Measurements from ENCODE around the gene IL6R. TPM values are rescaled to one million over a fixed set of nuclear protein-coding genes. Genes with fewer than 3 reads are reported as not detected.

Gene IL6R
- total and polyA plus RNA-seq, 4 experiments from 2014 or later: 54.6 to 106 (median 86.9) TPM

DNA sequence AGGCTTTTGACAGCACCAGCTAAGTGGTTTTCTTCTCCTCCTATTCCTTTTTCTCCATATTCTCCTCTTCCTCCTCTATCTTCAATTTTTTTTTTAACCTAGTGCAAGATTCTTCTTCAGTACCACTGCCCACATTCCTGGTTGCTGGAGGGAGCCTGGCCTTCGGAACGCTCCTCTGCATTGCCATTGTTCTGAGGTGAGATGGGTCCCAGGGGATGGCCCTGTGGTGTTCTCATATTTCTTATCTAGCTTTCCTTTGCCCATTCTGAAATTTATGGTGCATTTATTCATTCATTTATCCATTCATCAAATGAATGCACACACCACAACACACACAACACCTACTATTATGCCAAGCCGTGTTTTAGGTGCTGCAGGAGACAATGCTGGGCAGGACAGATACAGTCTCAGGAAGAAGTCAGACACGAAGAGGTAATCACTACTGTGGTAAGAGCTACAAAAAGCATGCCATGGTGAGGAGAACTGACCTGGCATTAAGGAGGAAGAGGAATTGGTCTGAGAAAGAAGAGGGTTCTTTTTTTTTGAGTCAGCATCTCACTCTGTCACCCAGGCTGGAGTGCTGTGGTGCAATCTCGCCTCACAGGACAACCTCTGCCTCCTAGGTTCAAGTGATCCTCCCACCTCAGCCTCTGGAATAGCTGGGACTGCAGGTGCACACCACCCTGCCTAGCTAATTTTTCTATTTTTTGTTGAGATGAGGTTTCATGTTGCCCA, 49.4 kb downstream of the IL6R start:
- Mint-ChIP-seq H3K36me3 (peaks cover 53 to 67% of the 10 kb centered on the region in 2 donors), H3K4me1 (peaks cover 25 to 47% (median 30%) of the 10 kb centered on the region in 4 donors), H3K9me3 (no peaks in the 10 kb centered on the region), H3K27ac (peak overlapping the region in 5 of 7 donors; percentile 25 to 87 (median 69)), H3K4me3 (no peak overlapping the region), H3K27me3 (no peaks in the 10 kb centered on the region)
- Histone ChIP-seq H3K4me1 (ENCODE audit: insufficient read depth, low read length) (peaks cover 22% of the 10 kb centered on the region), H3K9me3 (ENCODE audit: control insufficient read depth in 1 of 2, low read length in 2 of 2) (no peaks in the 10 kb centered on the region), H3K27me3 (ENCODE audit: insufficient read depth, low read length) (no peaks in the 10 kb centered on the region), H3K4me3 (ENCODE audit: low read length in 2 of 2) (no peak overlapping the region), H3K27ac (ENCODE audit: low read depth, low read length) (no peak overlapping the region), H3K36me3 (ENCODE audit: insufficient read depth, low read length) (peaks cover 50% of the 10 kb centered on the region)
- CTCF ChIA-PET (ENCODE audit: partially characterized antibody): interaction anchor here (1.2 to 1.5 kb wide), 2 partner anchors 13 kb away, joined by 3 to 6 read pairs; no protein-coding TSS in a partner anchor
- POLR2A ChIA-PET (ENCODE audit: partially characterized antibody): interaction anchor here (0.6 to 1.5 kb wide), 6 partner anchors 8 to 556 kb away, joined by 3 to 6 read pairs (median 3); no protein-coding TSS in a partner anchor
- DNase-seq: no peak
- intact Hi-C loops (cut with micrococcal nuclease): no loop called here

DNA sequence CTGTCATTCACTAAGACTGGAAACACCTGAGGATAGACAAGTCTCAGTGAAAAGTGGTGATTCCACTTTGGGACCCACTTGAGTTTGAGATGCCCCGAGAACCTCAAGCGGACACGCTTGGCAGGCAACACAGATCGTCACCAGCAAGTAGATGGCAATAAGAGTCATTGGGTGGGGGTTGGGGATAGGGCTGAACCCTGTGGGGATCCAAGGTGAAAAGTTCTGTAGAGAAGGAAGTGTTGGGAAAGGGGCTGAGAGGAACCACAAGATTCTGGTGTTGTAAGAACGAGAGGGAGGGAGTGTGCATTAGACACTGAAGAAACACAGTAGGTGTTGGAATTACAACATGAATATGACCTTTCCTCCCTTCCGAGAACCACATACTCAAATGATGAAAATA, 51.5 kb downstream of the IL6R start:
- no peak overlapping the region for H3K4me3 Mint-ChIP-seq
- H3K27ac Mint-ChIP-seq: peak overlapping the region in 4 of 7 donors; percentile 37 to 64 (median 58)
- ChIA-PET POLR2A (ENCODE audit: partially characterized antibody) (no interaction called here), CTCF (ENCODE audit: partially characterized antibody) (interaction anchor here (0.7 kb wide), 1 partner anchor 916 kb away, joined by 3 read pairs; no protein-coding TSS in a partner anchor)
- peaks cover 32% of the 10 kb centered on the region for H3K36me3 ChIP-seq (ENCODE audit: insufficient read depth, low read length)
- H3K27me3 Mint-ChIP-seq: no peaks in the 10 kb centered on the region
- peaks cover 43% of the 10 kb centered on the region for H3K4me1 ChIP-seq (ENCODE audit: insufficient read depth, low read length)
- no peaks in the 10 kb centered on the region for H3K9me3 Mint-ChIP-seq
- H3K9me3 ChIP-seq (ENCODE audit: control insufficient read depth in 1 of 2, low read length in 2 of 2): no peaks in the 10 kb centered on the region
- DNase-seq: no peak
- no peaks in the 10 kb centered on the region for H3K27me3 ChIP-seq (ENCODE audit: insufficient read depth, low read length)
- no peak overlapping the region for H3K27ac ChIP-seq (ENCODE audit: low read depth, low read length)
- H3K36me3 Mint-ChIP-seq: peaks cover 53 to 59% of the 10 kb centered on the region in 2 donors
- H3K4me3 ChIP-seq (ENCODE audit: low read length in 2 of 2): no peak overlapping the region
- peaks cover 38 to 62% (median 47%) of the 10 kb centered on the region in 4 donors for H3K4me1 Mint-ChIP-seq
- intact Hi-C loops (cut with micrococcal nuclease): no loop called here

- no peak overlapping the region for H3K27ac ChIP-seq (ENCODE audit: low read depth, low read length)
- no peaks in the 10 kb centered on the region for H3K27me3 Mint-ChIP-seq
- no peaks in the 10 kb centered on the region for H3K27me3 ChIP-seq (ENCODE audit: insufficient read depth, low read length)
- peaks cover 37 to 39% of the 10 kb centered on the region in 2 donors for H3K36me3 Mint-ChIP-seq
- DNase-seq: no peak
- no peaks in the 10 kb centered on the region for H3K9me3 ChIP-seq (ENCODE audit: control insufficient read depth in 1 of 2, low read length in 2 of 2)
- H3K4me3 ChIP-seq (ENCODE audit: low read length in 2 of 2): no peak overlapping the region
- H3K27ac Mint-ChIP-seq: peak overlapping the region in 5 of 7 donors; percentile 13 to 94 (median 92)
- ChIA-PET POLR2A (ENCODE audit: partially characterized antibody) (interaction anchor here (0.5 to 12.7 kb wide), 5 partner anchors 21 to 131 kb away, joined by 3 to 267 read pairs (median 4); partner anchors contain the start of gene IL6R), CTCF (ENCODE audit: partially characterized antibody) (interaction anchor here (0.6 to 1.7 kb wide), 5 partner anchors 14 to 124 kb away, joined by 3 to 8 read pairs (median 3); no protein-coding TSS in a partner anchor)
- peaks cover 16% of the 10 kb centered on the region for H3K36me3 ChIP-seq (ENCODE audit: insufficient read depth, low read length)
- intact Hi-C loops (cut with micrococcal nuclease): no loop called here
- peaks cover 34 to 59% (median 45%) of the 10 kb centered on the region in 4 donors for H3K4me1 Mint-ChIP-seq
- peaks cover 56% of the 10 kb centered on the region for H3K4me1 ChIP-seq (ENCODE audit: insufficient read depth, low read length)
- no peak overlapping the region for H3K4me3 Mint-ChIP-seq
- H3K9me3 Mint-ChIP-seq: peaks cover 0 to 1% (median 0%) of the 10 kb centered on the region in 8 donors
Observed at GRCh38 chr1:154459080-154459479, 53.9 kb downstream of the IL6R start.

- H3K9me3 Mint-ChIP-seq: peaks cover 0 to 1% (median 0%) of the 10 kb centered on the region in 8 donors
- H3K27ac ChIP-seq (ENCODE audit: low read depth, low read length): peak overlapping the region; percentile 20
- H3K4me1 ChIP-seq (ENCODE audit: insufficient read depth, low read length): peaks cover 70% of the 10 kb centered on the region
- peak overlapping the region; percentile 77 to 94 (median 90) for H3K27ac Mint-ChIP-seq
- peak in 1 of 5 donors; percentile 18 for DNase-seq
- H3K4me3 Mint-ChIP-seq: peak overlapping the region in 7 of 8 donors; percentile 36 to 78 (median 67)
- peaks cover 39 to 41% of the 10 kb centered on the region in 2 donors for H3K36me3 Mint-ChIP-seq
- no peak overlapping the region for H3K4me3 ChIP-seq (ENCODE audit: low read length in 2 of 2)
- intact Hi-C loops (cut with micrococcal nuclease): loop anchor here (10.0 kb wide), 1 partner anchor 276 kb away; no protein-coding TSS in a partner anchor
- H3K27me3 ChIP-seq (ENCODE audit: insufficient read depth, low read length): no peaks in the 10 kb centered on the region
- no peaks in the 10 kb centered on the region for H3K9me3 ChIP-seq (ENCODE audit: control insufficient read depth in 1 of 2, low read length in 2 of 2)
- H3K36me3 ChIP-seq (ENCODE audit: insufficient read depth, low read length): peaks cover 5% of the 10 kb centered on the region
- peaks cover 40 to 69% (median 55%) of the 10 kb centered on the region in 4 donors for H3K4me1 Mint-ChIP-seq
- POLR2A ChIA-PET (ENCODE audit: partially characterized antibody): interaction anchor here (0.6 to 12.7 kb wide), 8 partner anchors 10 to 126 kb away, joined by 3 to 267 read pairs (median 3); partner anchors contain the start of gene IL6R
- H3K27me3 Mint-ChIP-seq: no peaks in the 10 kb centered on the region
- CTCF ChIA-PET (ENCODE audit: partially characterized antibody): interaction anchor here (1.2 to 2.0 kb wide), 6 partner anchors 13 to 53 kb away, joined by 3 to 8 read pairs (median 4); no protein-coding TSS in a partner anchor
Observed at GRCh38 chr1:154460695-154461260, 55.6 kb downstream of the IL6R start.

- H3K4me3 ChIP-seq (ENCODE audit: low read length in 2 of 2): no peak overlapping the region
- CTCF ChIA-PET (ENCODE audit: partially characterized antibody): interaction anchor here (0.8 to 8.2 kb wide), 14 partner anchors 16 to 120 kb away, joined by 3 to 106 read pairs (median 4); partner anchors contain the start of gene IL6R
- H3K27me3 ChIP-seq (ENCODE audit: insufficient read depth, low read length): no peaks in the 10 kb centered on the region
- H3K36me3 ChIP-seq (ENCODE audit: insufficient read depth, low read length): no peaks in the 10 kb centered on the region
- no peaks in the 10 kb centered on the region for H3K27me3 Mint-ChIP-seq
- H3K9me3 ChIP-seq (ENCODE audit: control insufficient read depth in 1 of 2, low read length in 2 of 2): no peaks in the 10 kb centered on the region
- peak overlapping the region; percentile 76 to 93 (median 86) for H3K4me3 Mint-ChIP-seq
- peaks cover 57 to 92% (median 79%) of the 10 kb centered on the region in 4 donors for H3K4me1 Mint-ChIP-seq
- intact Hi-C loops (cut with micrococcal nuclease): loop anchor here (1.0 to 10.0 kb wide), 3 partner anchors 19 to 279 kb away; partner anchors contain the start of gene IL6R
- peaks cover 0 to 1% (median 0%) of the 10 kb centered on the region in 8 donors for H3K9me3 Mint-ChIP-seq
- peak; percentile 74 to 88 (median 77) for DNase-seq
- peak overlapping the region; percentile 94 to 100 (median 98) for H3K27ac Mint-ChIP-seq
- peaks cover 27 to 28% of the 10 kb centered on the region in 2 donors for H3K36me3 Mint-ChIP-seq
- POLR2A ChIA-PET (ENCODE audit: partially characterized antibody): interaction anchor here (0.6 to 12.7 kb wide), 23 partner anchors 9 to 711 kb away, joined by 3 to 267 read pairs (median 4); partner anchors contain the start of genes IL6R and PMVK
- H3K27ac ChIP-seq (ENCODE audit: low read depth, low read length): peak overlapping the region; percentile 66
- H3K4me1 ChIP-seq (ENCODE audit: insufficient read depth, low read length): peaks cover 98% of the 10 kb centered on the region
Observed at GRCh38 chr1:154463512-154463990, 58.4 kb downstream of the IL6R start.

- ChIA-PET CTCF (ENCODE audit: partially characterized antibody) (interaction anchor here (0.7 to 8.2 kb wide), 14 partner anchors 12 to 620 kb away, joined by 3 to 106 read pairs (median 4); partner anchors contain the start of gene IL6R), POLR2A (ENCODE audit: partially characterized antibody) (interaction anchor here (0.8 to 12.7 kb wide), 22 partner anchors 11 to 283 kb away, joined by 3 to 267 read pairs (median 5); partner anchors contain the start of gene IL6R)
- Histone ChIP-seq H3K9me3 (ENCODE audit: control insufficient read depth in 1 of 2, low read length in 2 of 2) (no peaks in the 10 kb centered on the region), H3K27ac (ENCODE audit: low read depth, low read length) (peak overlapping the region; percentile 66), H3K36me3 (ENCODE audit: insufficient read depth, low read length) (no peaks in the 10 kb centered on the region), H3K4me1 (ENCODE audit: insufficient read depth, low read length) (peaks cover 84% of the 10 kb centered on the region), H3K27me3 (ENCODE audit: insufficient read depth, low read length) (no peaks in the 10 kb centered on the region), H3K4me3 (ENCODE audit: low read length in 2 of 2) (peak overlapping the region in 1 of 2 donors; percentile 26)
- H3K27me3 Mint-ChIP-seq: no peaks in the 10 kb centered on the region
- H3K4me1 Mint-ChIP-seq: peaks cover 57 to 86% (median 79%) of the 10 kb centered on the region in 4 donors
- H3K36me3 Mint-ChIP-seq: peaks cover 22 to 23% of the 10 kb centered on the region in 2 donors
- peak overlapping the region; percentile 93 to 100 (median 97) for H3K27ac Mint-ChIP-seq
- peak overlapping the region; percentile 63 to 91 (median 78) for H3K4me3 Mint-ChIP-seq
- peaks cover 0 to 1% (median 0%) of the 10 kb centered on the region in 8 donors for H3K9me3 Mint-ChIP-seq
- no peak for DNase-seq
- intact Hi-C loops (cut with micrococcal nuclease): loop anchor here (10.0 kb wide), 1 partner anchor 281 kb away; no protein-coding TSS in a partner anchor
Observed at GRCh38 chr1:154465621-154466195, 60.6 kb downstream of the IL6R start.

Data from CD4-positive, alpha-beta memory T cell (primary cell).